Measurements from ENCODE around the gene DNAJC10.
"Not testable (repeated sequence)": the region's sequence is repeated elsewhere in the genome, so short reads cannot be mapped to it uniquely, and the experiment has no call there.

Gene DNAJC10, protein sequence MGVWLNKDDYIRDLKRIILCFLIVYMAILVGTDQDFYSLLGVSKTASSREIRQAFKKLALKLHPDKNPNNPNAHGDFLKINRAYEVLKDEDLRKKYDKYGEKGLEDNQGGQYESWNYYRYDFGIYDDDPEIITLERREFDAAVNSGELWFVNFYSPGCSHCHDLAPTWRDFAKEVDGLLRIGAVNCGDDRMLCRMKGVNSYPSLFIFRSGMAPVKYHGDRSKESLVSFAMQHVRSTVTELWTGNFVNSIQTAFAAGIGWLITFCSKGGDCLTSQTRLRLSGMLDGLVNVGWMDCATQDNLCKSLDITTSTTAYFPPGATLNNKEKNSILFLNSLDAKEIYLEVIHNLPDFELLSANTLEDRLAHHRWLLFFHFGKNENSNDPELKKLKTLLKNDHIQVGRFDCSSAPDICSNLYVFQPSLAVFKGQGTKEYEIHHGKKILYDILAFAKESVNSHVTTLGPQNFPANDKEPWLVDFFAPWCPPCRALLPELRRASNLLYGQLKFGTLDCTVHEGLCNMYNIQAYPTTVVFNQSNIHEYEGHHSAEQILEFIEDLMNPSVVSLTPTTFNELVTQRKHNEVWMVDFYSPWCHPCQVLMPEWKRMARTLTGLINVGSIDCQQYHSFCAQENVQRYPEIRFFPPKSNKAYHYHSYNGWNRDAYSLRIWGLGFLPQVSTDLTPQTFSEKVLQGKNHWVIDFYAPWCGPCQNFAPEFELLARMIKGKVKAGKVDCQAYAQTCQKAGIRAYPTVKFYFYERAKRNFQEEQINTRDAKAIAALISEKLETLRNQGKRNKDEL

GRCh38 chr2:182715892-182716649 is at the start of gene DNAJC10:
DNAJC10 (plus strand) TSS chr2:182716257; CDS start chr2:182718087, 1,830 bp downstream.
- Mint-ChIP-seq H3K36me3 (peaks cover 2% of the 10 kb centered on the region), H3K4me1 (peaks cover 9% of the 10 kb centered on the region), H3K9me3 (no peaks in the 10 kb centered on the region), H3K27me3 (no peaks in the 10 kb centered on the region), H3K27ac (no peak within 1 kb of the TSS), H3K4me3 (no peak within 1 kb of the TSS)
- CTCF ChIA-PET: interaction anchor here (1.5 kb wide), 1 partner anchor 49 kb away, joined by 3 read pairs; no protein-coding TSS in a partner anchor
- DNase-seq: peak; percentile 88

GRCh38 chr2:182666674-182667314 is 49.3 kb upstream of the DNAJC10 start:
- no peak for DNase-seq
- Mint-ChIP-seq H3K36me3 (no peaks in the 10 kb centered on the region), H3K4me1 (no peaks in the 10 kb centered on the region), H3K27ac (no peak overlapping the region), H3K27me3 (peaks cover 9% of the 10 kb centered on the region), H3K9me3 (no peaks in the 10 kb centered on the region), H3K4me3 (no peak overlapping the region)
- CTCF ChIA-PET: interaction anchor here (0.6 to 2.8 kb wide), 16 partner anchors 9 to 487 kb away, joined by 3 to 45 read pairs (median 4); no protein-coding TSS in a partner anchor

DNA sequence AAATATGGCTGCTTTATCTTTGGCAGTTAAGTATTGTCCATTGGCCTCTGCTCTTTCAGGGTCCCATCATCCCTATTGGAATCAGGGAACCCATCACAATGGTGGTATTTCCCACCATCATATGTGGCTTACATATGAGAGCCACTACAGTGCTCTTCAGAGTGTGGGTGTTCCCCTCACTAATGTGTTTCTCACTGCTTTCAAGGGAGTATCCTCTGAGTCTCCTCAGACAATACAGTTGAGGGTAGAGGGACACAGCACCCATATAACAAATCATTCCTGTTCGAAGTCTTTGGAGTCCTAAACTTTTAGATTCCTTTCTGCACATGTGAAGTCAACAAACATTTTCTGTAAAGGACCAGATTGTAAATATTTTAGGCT is 48.8 kb upstream of the DNAJC10 start:
- no peaks in the 10 kb centered on the region for H3K36me3 Mint-ChIP-seq
- peaks cover 7% of the 10 kb centered on the region for H3K27me3 Mint-ChIP-seq
- no peak overlapping the region for H3K4me3 Mint-ChIP-seq
- no peak for DNase-seq
- no peaks in the 10 kb centered on the region for H3K4me1 Mint-ChIP-seq
- H3K9me3 Mint-ChIP-seq: no peaks in the 10 kb centered on the region
- CTCF ChIA-PET: interaction anchor here (0.6 to 2.8 kb wide), 13 partner anchors 10 to 470 kb away, joined by 3 to 45 read pairs (median 4); no protein-coding TSS in a partner anchor
- no peak overlapping the region for H3K27ac Mint-ChIP-seq

DNA sequence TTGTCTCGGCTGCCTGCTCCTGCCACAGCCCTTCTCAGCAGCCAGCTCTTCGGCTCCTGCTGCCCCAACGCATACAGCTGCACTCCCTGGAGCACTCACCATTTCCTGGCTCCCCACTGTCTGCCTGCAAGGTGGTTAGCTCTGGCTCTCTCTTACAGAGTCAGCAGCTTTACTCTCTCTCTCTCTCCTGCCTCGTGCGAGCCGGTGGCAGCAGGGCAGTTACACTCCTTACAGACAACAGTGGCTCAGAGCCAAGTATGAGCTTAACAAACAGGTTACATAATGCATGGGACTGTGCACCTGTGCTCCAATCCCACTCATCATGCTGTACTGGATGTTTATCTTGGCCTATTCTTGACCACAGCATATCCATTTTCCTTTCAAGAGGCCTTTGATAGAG is 47.4 kb upstream of the DNAJC10 start:
- H3K27ac Mint-ChIP-seq: no peak overlapping the region
- H3K27me3 Mint-ChIP-seq: peaks cover 5% of the 10 kb centered on the region
- no peaks in the 10 kb centered on the region for H3K9me3 Mint-ChIP-seq
- no peak overlapping the region for H3K4me3 Mint-ChIP-seq
- CTCF ChIA-PET: interaction anchor here (1.8 to 2.4 kb wide), 2 partner anchors 311 to 482 kb away, joined by 3 to 15 read pairs; no protein-coding TSS in a partner anchor
- H3K36me3 Mint-ChIP-seq: no peaks in the 10 kb centered on the region
- H3K4me1 Mint-ChIP-seq: no peaks in the 10 kb centered on the region
- no peak for DNase-seq

DNA sequence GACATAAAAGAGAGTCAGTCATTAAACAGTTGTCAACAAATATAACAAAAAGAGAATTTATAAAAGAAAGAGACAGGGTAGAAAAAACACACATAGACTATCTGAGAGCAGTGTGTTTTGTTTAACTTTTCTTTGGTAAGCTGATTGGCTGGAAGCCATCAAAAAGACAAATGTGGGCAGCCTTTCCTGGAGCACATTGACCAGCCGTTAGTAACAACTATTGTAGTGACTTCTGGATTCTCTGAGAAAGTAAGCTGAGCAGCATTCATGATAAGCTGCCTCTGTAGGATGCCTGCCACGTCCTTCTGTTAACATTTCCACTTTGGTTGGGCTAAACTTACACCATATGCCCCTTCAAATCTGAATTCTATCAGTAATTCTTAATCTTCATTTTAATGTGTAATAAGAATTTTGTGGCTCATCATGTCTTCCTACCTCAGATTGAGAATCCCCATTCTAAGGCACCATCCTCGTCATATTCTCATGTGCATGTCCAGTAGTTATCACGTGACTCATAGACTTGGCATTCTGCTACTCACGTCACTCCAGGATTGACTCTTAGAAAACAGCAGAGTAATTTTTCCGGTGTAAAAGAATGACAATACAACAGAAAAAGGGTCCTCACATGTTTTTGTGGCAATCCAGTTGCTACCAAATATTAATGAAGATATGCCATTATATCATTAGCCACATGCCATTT is 43.4 kb upstream of the DNAJC10 start:
- H3K36me3 Mint-ChIP-seq: no peaks in the 10 kb centered on the region
- CTCF ChIA-PET: no interaction called here
- no peak overlapping the region for H3K4me3 Mint-ChIP-seq
- no peaks in the 10 kb centered on the region for H3K4me1 Mint-ChIP-seq
- DNase-seq: no peak
- H3K27me3 Mint-ChIP-seq: peaks cover 5% of the 10 kb centered on the region
- H3K9me3 Mint-ChIP-seq: no peaks in the 10 kb centered on the region
- H3K27ac Mint-ChIP-seq: no peak overlapping the region

GRCh38 chr2:182680837-182681236 is 35.2 kb upstream of the DNAJC10 start:
- CTCF ChIA-PET: no interaction called here
- Mint-ChIP-seq H3K4me3 (no peak overlapping the region), H3K27me3 (no peaks in the 10 kb centered on the region), H3K4me1 (no peaks in the 10 kb centered on the region), H3K27ac (no peak overlapping the region), H3K36me3 (no peaks in the 10 kb centered on the region), H3K9me3 (no peaks in the 10 kb centered on the region)
- DNase-seq: no peak

GRCh38 chr2:182682210-182682609 is 33.8 kb upstream of the DNAJC10 start:
- Mint-ChIP-seq H3K9me3 (no peaks in the 10 kb centered on the region), H3K27me3 (no peaks in the 10 kb centered on the region), H3K4me3 (no peak overlapping the region), H3K4me1 (no peaks in the 10 kb centered on the region), H3K27ac (no peak overlapping the region), H3K36me3 (no peaks in the 10 kb centered on the region)
- DNase-seq: no peak
- CTCF ChIA-PET: interaction anchor here (1.0 kb wide), 1 partner anchor 15 kb away, joined by 5 read pairs; no protein-coding TSS in a partner anchor

- H3K27ac Mint-ChIP-seq: no peak overlapping the region
- CTCF ChIA-PET: no interaction called here
- no peaks in the 10 kb centered on the region for H3K4me1 Mint-ChIP-seq
- DNase-seq: no peak
- H3K27me3 Mint-ChIP-seq: no peaks in the 10 kb centered on the region
- no peaks in the 10 kb centered on the region for H3K9me3 Mint-ChIP-seq
- no peak overlapping the region for H3K4me3 Mint-ChIP-seq
- no peaks in the 10 kb centered on the region for H3K36me3 Mint-ChIP-seq
Observed at GRCh38 chr2:182685559-182685958, 30.5 kb upstream of the DNAJC10 start.

DNA sequence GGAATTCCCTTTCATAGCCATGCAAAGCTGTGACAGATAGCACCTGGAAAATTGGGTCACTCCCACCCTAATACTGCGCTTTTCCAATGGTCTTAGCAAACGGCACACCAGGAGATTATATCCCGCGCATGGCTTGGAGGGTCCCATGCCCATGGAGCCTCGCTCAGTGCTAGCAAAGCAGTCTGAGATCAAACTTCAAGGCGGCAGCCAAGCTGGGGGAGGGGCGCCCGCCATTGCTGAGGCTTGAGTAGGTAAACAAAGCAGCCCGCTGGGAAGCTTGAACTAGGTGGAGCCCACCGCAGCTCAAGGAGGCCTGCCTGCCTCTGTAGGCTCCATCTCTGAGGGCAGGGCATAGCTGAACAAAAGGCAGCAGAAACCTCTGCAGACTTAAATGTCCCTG is 29.3 kb upstream of the DNAJC10 start:
- CTCF ChIA-PET, DNase-seq, H3K27ac Mint-ChIP-seq, H3K36me3 Mint-ChIP-seq, H3K4me1 Mint-ChIP-seq, H3K9me3 Mint-ChIP-seq, H3K27me3 Mint-ChIP-seq, H3K4me3 Mint-ChIP-seq: not testable (repeated sequence)

- DNase-seq: no peak
- CTCF ChIA-PET: interaction anchor here (0.7 kb wide), 1 partner anchor 509 kb away, joined by 4 read pairs; no protein-coding TSS in a partner anchor
- Mint-ChIP-seq H3K4me1 (no peaks in the 10 kb centered on the region), H3K4me3 (no peak overlapping the region), H3K27ac (no peak overlapping the region), H3K27me3 (peaks cover 7% of the 10 kb centered on the region), H3K36me3 (no peaks in the 10 kb centered on the region), H3K9me3 (no peaks in the 10 kb centered on the region)
Observed at GRCh38 chr2:182694189-182694588, 21.9 kb upstream of the DNAJC10 start.

- Mint-ChIP-seq H3K27ac (no peak overlapping the region), H3K36me3 (no peaks in the 10 kb centered on the region), H3K4me1 (no peaks in the 10 kb centered on the region), H3K4me3 (no peak overlapping the region), H3K27me3 (peaks cover 7% of the 10 kb centered on the region), H3K9me3 (no peaks in the 10 kb centered on the region)
- no peak for DNase-seq
- CTCF ChIA-PET: no interaction called here
Observed at GRCh38 chr2:182695776-182696175, 20.3 kb upstream of the DNAJC10 start.

GRCh38 chr2:182698671-182699070 is 17.4 kb upstream of the DNAJC10 start:
- Mint-ChIP-seq H3K36me3 (no peaks in the 10 kb centered on the region), H3K4me1 (no peaks in the 10 kb centered on the region), H3K4me3 (no peak overlapping the region), H3K9me3 (no peaks in the 10 kb centered on the region), H3K27ac (no peak overlapping the region), H3K27me3 (peaks cover 11% of the 10 kb centered on the region)
- CTCF ChIA-PET: interaction anchor here (0.9 kb wide), 1 partner anchor 282 kb away, joined by 3 read pairs; no protein-coding TSS in a partner anchor
- no peak for DNase-seq

GRCh38 chr2:182705761-182706160 is 10.3 kb upstream of the DNAJC10 start:
- Mint-ChIP-seq H3K4me1 (no peaks in the 10 kb centered on the region), H3K36me3 (no peaks in the 10 kb centered on the region), H3K9me3 (no peaks in the 10 kb centered on the region), H3K27me3 (peaks cover 18% of the 10 kb centered on the region), H3K27ac (no peak overlapping the region), H3K4me3 (no peak overlapping the region)
- DNase-seq: no peak
- CTCF ChIA-PET: no interaction called here

All from activated naive CD4-positive, alpha-beta T cell treated with anti-CD3 and anti-CD28 coated beads, Interleukin-2, amount 10 ng/mL, durations not matched to agents 7 days and 5 days (primary cell).